Pulmonary artery endothelial cell (primary cell): Measurements from ENCODE around the gene SDR9C7. TPM values are rescaled to one million over a fixed set of nuclear protein-coding genes. Genes with fewer than 3 reads are reported as not detected.
"Not testable (repeated sequence)": the region's sequence is repeated elsewhere in the genome, so short reads cannot be mapped to it uniquely, and the experiment has no call there.

Experiments used
- DNase-seq: peaks from one replicate; pipeline ENCODE4 v3.0.0-alpha.2; 2011; ENCODE audit warnings: low read depth, low spot score
- total RNA-seq: library from RNA; depleted of rRNA; stranded (reverse); fragments of >200 nt; gene quantifications from 2 replicates; pipeline ENCODE4 v1.2.3, GENCODE V29; 2014

Gene SDR9C7
- total RNA-seq, 1 donor from 2014 or later, result not detected

DNA sequence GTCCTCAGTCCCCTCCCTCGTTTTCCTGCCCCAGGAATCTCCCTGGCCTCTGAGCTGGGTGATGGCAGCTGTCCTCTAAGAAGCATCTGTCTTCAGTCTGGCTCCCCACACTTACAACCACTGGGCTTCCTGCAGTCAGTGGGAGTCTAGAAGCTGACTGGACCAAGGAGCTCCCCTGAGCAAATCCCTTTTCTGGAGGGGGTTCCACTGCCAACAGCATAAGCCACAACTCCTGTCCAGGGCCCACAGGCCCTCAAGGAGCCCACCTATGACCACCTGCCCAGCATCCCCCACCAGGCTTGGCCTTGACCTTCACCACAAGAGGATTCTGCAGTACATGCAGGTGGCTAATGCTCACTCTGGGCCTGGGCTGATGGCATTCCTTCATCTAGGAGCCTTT lies 19.1 kb upstream of the SDR9C7 start:
- DNase-seq, result no peak

DNA sequence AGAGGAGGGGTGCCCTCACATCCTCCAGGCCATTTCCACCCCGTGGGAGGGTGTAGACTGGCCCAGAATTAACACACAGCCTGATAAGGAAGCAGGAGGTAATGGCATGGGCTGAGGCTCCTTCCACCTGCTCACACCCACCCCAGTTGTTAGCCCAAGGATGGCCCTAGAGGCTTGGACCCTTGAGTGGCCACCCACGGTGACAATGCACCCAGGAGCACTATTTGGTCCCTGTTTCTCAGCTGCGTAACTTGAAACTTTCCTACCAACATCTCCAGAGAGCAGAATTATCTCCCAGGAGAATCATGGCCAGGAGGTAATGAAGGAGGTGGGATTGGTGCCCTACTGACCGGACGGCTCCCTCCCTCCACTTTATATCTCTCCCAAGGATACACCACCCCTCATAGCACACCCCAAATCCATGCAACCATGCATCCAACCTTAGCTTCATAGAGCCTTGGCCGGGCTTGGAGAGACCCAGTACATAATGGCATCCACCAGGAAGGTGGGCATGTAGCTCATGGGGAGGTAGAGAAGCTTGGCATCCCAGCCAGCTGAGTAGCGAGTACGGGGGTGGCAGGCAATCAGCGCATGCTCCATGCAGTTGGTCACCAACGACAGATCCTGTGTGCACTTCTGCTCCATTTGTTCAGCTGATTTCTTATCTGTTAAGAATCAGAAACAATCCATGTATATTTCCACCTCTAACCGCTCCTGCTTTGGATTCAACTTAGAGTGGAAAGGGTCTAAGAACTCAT lies 17.6 kb upstream of the SDR9C7 start:
- no peak for DNase-seq

DNA sequence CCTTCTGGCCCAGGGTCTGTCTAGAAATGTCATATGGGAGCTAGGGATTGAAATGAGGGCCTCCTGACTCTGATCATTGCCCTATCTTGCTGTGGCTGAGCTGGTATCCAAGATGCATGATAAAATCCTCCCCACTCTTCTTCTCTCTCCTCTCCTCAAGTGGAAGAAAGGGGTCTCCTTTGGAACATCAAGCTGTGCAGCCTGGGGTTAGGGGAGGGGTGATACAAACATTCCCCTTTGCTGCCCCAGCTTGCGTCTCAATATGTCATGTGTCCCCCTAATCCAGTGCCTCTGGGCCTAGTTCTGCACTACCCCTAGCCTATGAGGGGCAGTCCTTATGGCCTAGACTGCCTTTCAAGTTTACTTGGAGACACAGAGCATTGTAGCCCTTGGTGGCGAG lies 14.7 kb upstream of the SDR9C7 start:
- DNase-seq, result no peak

DNA sequence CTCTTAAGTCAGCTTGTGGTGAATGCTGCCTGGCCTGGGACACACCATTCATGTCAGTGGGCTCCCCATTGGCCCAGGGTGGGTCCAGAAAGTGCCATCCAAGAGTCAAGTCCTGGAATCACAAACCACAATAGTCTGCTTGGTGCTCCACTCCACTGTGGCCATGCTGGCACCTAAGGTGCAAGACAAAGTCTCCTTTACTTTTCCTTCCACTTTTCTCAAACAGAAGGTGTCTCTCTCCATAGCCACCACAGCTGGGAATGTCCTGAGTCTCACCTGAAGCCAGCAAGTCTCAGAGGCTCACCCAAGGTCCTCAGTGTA lies 14.2 kb upstream of the SDR9C7 start:
- no peak for DNase-seq

DNA sequence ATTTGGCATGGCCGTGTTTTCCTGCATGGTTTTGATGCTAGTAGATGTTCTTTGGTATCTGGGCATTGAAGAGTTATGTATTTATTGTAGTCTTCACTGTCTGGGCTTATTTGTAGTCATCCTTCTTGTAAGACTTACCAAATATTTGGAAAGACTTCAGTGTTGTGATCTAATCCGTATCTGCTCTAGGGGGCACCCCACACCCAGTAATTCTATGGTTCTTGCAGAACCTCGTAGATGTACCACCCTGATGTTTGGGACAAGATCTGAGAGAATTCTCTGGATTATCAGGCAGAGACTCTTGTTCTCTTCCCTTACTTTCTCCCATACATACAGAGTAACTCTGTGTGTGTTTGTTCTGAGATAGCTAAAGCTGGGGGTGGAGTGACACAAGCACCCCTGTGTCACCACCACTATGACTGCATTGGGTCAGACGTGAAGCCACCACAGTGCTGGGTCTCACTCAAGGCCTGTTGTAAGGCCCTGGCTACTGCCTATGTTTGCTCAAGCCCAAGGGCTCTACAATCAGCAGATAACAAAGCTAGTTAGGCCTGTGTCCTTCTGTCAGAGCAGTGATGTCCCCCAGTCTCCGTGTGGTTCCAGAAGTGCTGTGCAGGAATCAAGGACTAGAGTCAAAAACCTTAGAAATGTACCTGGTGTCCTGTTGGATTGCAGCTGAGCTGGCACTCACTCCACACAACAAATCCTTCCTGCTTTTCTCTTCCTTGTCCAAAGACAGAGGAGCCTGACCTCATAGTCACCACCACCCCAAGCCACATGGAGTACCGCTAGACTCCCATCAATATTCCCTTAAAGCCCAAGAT lies 13.6 kb upstream of the SDR9C7 start:
- DNase-seq, result no peak

DNA sequence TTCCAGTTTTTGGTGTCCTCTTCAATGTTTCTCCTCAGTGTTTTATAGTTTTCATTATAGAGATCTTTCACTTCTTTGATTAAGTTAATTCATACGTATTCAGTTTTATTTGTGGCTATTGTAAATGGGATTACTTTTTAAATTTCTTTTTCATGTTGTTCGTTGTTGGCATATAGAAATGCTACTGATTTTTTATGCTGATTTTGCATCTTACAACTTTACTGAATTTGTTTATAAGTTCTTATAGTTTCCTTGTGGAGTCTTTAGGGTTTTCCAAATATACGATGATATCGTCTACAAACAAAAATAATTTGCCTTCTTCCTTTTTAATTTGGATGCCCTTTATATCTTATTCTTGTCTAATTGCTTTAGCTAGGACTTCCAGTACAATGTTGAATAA lies 9.7 kb upstream of the SDR9C7 start:
- no peak for DNase-seq

DNA sequence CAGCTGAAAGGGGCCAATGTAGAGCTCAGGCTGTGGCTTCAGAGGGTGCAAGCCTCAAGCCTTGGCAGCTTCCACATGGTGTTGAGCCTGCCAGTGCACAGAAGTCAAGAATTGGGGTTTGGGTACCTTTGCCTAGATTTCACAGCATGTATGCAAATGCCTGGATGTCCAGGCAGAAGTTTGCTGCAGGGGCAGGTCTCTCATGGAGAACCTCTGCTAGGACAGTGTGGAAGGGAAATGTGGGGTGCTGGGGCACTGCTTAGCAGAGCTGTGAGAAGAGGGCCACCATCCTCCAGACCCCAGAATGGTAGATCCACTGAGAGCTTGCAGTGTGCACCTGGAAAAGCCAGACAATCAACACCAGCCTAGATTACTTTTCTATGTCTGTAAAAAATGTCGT lies 9.2 kb upstream of the SDR9C7 start:
- DNase-seq, result not testable (repeated sequence)

DNA sequence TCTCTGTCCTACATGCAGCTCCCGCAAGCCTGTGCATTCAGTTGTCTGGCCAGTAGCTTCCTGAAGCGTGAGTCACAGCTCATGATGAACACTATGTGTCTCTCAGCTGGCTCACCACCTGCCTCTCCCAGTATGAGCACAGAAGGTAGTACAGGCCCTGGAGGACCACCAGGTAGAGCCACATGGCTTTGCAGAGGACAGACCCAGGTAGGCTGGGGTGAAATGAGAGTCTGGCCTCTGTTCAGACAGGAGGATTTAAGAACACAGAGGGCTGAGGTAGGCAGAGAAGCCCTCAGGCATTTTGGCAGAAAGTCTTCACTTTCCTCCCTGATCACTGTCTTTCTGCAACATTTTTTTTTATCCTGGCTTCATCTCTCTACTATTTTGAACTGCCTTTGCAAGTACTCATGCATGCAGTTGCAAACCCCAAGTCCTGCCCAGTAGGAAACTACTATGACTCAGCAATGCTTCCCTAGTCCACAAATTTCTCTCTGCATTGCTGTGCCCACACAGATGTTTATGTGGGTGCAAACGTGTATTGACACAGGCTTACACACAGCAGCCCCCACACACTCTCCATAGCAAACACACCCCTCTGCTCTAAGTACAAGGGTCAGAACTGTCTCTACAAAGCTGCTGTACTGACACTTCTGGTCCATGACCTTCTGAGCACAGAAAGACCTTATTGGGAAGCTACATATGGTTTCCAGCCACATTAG lies 7.2 kb upstream of the SDR9C7 start:
- DNase-seq, result no peak

DNA sequence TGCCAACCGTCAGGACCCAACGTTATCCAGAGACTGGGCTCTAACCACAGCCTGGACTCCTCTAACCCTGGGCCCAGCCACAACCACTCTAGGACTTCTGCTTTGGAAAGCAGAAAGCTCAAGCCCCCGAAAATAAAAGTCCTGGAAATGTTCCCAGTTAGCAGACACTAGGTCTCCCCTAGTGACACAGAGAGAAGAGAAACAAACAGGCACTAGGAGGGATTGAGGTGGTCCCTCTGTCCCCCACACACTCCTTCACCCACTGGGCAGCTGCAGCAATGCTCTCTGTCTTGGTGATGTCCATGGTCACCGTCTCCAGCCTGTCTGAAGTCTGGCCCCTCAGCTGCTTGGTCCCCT lies 6.7 kb upstream of the SDR9C7 start:
- DNase-seq, result not testable (repeated sequence)

DNA sequence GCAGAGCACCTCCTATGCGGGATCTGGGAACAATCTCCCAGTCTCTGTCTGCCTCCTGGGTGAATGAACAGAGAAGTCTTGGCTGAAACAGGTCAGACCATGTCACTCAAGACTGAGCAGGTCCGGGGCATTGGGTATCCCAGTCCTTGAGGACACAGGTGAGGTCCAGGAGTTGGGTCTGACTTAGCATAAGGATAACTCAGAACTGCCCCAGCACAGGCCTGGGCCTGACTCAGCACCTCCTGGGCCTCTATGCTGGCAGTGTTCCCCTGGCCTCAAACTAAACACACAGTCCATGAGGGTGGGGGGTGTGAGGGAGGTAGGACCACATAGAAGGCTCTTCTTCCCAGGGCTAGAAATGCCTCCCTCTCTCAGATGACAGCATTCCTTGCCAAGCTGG lies 1.5 kb upstream of the SDR9C7 start:
- DNase-seq, result no peak

DNA sequence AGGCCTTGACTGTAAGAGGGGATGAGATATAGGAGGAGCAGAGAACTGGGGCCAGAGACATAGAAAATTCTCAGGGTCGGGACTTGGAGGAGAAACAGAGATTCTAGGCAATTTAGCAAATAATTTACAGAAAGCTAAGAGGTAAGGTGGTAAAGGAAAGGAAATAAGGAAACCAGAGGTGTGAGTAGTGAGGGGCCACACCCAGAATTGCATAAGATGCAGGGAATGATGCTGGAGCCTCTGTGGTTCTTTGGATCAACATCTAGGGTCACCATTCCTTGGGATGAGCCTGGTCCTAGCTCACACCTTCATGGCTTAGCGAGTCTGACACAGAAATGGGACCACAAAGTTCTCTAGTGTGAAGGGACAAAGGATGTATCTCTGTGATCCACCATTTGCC lies 949 bp upstream of the SDR9C7 start:
- no peak for DNase-seq

DNA sequence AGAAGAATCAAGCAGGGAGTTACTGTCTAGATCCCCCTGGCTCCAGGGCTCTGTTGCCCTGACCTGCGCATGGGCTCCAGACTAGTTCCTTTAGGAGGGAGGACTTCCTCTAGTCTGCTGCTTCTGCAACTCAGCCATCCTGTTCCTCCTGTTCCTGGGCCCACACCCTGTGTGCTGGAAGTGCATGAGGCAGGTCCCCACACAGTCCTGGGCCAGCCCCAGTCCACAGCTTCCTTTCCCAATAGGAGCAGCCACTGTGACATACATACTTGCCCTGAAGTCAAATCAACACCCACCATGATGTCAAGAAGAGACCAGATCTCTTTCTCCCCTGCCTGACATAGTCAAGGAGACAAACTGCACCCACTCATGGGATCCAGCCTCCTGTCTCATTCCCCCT lies 1.3 kb downstream of the SDR9C7 start:
- no peak for DNase-seq

DNA sequence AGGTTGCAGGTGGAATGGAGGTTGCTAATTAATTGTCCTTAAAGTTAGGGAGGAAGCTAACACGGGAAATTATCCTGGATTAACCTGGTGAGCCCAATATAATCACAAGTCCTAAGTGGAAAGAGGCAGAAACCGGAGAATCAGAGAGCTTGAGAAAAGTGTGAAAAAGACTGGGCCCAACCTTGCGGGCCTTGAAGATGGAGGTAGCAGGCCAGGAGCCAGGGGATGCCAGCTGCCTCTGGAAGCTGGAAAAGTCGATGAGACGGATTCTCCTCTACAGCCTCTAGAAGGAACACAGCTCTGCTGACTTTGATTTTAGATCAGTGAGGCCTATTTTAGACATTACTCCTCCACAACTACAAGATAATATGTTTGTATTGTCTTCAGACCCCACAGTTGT lies 2.1 kb downstream of the SDR9C7 start:
- DNase-seq, result no peak

DNA sequence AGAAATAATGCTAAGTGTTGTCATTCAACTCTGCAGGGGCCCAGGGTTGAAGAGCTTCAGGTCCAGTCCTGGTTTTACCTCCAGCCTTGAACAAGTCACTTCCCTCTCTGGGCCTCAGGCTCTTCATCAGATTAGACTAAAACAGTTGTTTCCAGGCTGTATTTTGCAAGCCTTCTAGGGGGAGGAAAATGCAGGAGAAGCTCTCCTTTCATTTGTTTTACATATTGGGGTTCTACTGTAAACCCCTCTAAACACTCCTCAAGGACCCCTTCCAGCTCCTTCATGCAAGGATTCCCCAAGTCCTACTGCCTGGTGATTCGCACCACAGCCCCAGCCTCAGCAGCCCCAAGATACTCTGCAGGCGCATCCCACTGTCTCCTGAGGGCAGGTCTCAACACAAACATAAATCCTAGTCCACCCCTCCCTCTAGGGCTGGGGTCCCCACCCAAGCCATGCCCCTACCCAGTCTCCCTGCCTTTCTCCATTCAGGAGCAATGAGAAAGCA lies 2.7 kb downstream of the SDR9C7 start:
- DNase-seq, result no peak

DNA sequence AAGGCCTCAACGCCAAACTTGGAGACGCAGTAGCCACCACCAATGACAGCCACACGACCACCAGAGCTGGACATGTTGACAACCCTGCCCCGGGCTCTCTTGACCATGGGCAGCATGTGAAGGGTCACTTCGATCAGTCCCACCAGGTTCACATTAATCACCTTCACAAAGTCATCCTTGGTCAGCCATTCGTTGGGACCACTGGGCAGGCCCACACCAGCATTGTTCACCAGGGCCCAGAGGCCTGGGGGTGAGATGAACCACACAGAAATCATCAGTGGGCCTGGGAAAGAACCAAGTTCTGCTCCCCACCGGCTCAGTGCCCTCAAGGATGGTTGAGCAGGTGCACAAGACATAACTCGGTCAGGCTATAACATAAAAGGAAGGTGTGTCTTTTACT lies 4.0 kb downstream of the SDR9C7 start:
- DNase-seq, result no peak

DNA sequence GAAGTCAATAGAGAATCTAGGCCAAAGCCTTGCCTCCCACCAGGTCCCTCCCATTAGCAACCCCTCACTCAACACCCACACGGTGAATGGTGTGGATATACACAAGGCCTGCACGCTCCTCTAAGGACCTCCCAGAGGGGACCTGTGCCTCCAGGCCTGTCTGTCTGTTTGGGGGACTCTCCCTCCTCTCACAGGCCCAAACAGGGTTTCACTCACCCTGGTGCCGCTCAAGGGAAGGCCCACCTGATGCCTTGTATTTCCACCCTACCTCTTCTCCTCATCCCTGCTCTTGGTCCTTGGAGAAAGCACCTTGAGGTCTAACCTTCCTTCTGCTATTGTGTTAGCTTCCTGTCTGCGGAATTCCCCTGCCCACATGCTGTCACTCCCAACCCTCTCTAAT lies 4.4 kb downstream of the SDR9C7 start:
- DNase-seq, result no peak

DNA sequence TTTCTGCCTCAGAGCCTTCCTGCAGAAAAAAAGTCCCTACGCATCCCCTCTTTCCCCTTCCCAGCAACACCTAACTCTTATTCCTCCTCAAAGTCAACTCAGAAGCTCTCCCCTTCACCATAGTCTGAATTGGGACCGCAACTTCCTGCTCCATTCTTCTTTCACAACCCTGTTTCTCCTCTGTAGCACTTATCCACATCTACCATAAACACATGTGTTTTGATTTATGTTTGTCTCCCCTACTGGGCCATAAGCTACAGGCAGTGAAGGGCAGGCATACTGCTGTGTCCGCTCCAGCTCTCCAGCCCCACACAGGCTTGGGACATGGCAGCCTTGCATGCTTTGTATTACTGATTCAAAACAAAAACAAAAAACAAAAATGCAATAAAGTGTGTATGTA lies 5.9 kb downstream of the SDR9C7 start:
- no peak for DNase-seq

DNA sequence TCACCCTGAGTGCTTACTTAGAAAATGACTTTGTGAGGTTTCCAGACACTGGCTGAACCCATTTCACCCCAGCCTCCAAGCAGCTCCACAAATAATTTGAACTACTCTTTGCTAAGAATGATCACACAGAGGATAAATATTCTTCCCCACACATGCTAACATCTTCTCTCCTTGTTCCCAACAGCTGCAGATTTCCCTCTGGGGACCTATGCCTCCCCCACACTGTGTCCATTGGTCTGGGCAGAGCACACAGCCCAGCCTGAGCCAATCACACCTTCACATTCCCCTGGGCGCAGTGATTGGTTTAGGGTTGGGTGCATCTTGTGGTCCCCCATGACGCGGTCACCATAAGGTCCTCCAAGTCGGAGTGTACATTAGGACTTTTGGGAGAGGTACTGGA lies 6.9 kb downstream of the SDR9C7 start:
- no peak for DNase-seq

DNA sequence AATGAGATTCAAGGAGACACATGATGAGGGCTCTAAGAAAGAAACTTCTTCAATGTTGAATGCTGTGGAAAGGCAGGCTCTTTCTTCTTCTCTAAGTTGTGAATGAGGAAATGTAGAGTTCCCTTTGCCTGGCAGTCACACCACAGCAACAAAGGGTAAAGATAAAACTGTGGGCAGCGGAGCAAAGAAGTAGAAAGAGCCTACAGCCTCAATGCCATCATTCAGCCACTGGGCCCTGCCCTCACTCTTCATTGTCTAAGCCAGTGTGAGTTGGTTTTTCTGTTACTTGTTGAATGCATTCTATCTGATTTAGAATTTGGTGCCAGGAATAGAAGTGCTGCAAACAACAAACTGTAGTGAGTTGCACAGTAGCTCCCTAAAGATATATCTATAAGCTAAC lies 12.2 kb downstream of the SDR9C7 start:
- no peak for DNase-seq

DNA sequence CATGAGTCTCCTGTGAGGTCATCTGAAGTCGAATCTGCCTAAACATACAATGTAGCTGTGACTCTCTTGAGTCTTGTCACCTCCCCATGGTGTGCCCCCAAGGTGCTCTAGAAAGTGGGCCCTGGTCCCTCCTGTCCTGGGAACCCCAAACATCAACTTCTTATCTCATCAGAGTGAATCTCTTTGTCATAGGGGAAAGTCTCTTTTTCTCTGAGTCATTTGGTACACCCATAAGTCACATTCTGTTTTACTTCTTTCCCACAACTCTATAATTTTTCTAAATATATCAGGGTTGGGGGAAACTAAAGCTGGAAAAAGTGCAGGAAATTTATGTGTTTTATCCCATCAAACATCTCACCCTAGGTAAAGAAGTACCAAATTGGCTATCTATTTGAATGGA lies 12.9 kb downstream of the SDR9C7 start:
- DNase-seq, result no peak

DNA sequence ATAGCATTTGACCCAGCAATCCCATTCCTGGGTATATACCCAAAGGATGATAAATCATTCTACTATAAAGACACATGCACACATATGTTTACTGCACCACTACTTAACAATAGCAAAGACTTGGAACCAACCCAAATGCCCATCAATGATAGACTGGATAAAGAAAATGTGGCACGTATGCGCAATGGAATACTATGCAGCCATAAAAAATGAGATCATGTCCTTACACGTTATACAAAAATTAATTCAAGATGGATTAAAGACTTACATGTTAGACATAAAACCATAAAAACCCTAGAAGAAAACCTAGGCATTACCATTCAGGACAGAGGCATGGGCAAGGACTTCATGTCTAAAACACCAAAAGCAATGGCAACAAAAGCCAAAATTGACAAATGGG lies 16.1 kb downstream of the SDR9C7 start:
- not testable (repeated sequence) for DNase-seq

DNA sequence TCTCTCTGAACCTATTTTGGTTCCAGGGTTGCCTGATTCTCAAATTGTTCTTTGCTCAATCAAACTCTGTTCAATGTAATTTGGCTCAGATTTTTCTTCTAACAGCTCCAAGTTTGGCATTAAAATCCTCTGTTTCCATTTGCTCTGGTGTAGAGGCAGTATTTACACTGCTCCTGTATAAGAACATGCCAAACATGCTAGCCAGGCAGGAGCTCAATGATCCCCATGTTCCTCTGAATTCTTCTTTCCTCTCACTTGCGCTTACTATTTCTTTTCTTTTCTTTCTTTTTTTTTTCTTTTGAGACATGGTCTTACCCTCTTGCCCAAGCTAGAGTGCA lies 17.2 kb downstream of the SDR9C7 start:
- DNase-seq, result no peak
